WTC11 (cell line): ENCODE measurements around the gene NUDT8.

ENCODE experiments used
- EMX1 ChIP-seq: fragments of 250-450 bp; sonication (Bioruptor Pico); IDR thresholded peaks from 2 replicates; pipeline ENCODE4 v1.8.0; 2021; ENCODE audit warnings: mild to moderate bottlenecking
- FOXJ3 ChIP-seq: sonication (generic); formaldehyde crosslinking; IDR thresholded peaks from 2 replicates; pipeline ENCODE4 v1.9.0; 2021; ENCODE audit warnings: missing genetic modification reagents, mild to moderate bottlenecking, borderline replicate concordance
- NR3C1 ChIP-seq: sonication (generic); formaldehyde crosslinking; conservative IDR thresholded peaks from 2 replicates; pipeline ENCODE4 v1.8.1; 2023; ENCODE audit warnings: low read depth, mild to moderate bottlenecking, missing genetic modification reagents
- SP1 ChIP-seq: sonication (generic); formaldehyde crosslinking; conservative IDR thresholded peaks from 2 replicates; pipeline ENCODE4 v1.8.1; 2022; ENCODE audit warnings: missing genetic modification reagents
- ZNF121 ChIP-seq: sonication (generic); formaldehyde crosslinking; IDR thresholded peaks from 2 replicates; pipeline ENCODE4 v1.8.0; 2023; ENCODE audit warnings: missing genetic modification reagents
- TF ChIP-seq, protein P1 (sequence below): fragments of 200-600 bp; IDR thresholded peaks from 2 replicates; pipeline ENCODE4 v1.8.0; 2022; ENCODE audit warnings: antibody characterized with exemption
- TF ChIP-seq, protein P2 (sequence below): sonication (generic); formaldehyde crosslinking; IDR thresholded peaks from 2 replicates; pipeline ENCODE4 v1.8.1; 2022; ENCODE audit warnings: mild to moderate bottlenecking, missing genetic modification reagents, moderate library complexity, borderline replicate concordance
- TF ChIP-seq, protein P3 (sequence below): sonication (generic); formaldehyde crosslinking; IDR thresholded peaks from 2 replicates; pipeline ENCODE4 v1.8.0; 2022; ENCODE audit warnings: mild to moderate bottlenecking, missing genetic modification reagents
- TF ChIP-seq, protein P4 (sequence below): sonication (generic); formaldehyde crosslinking; IDR thresholded peaks from 2 replicates; pipeline ENCODE4 v1.8.0; 2023; ENCODE audit warnings: mild to moderate bottlenecking, missing genetic modification reagents
- TF ChIP-seq, protein P5 (sequence below): sonication (generic); formaldehyde crosslinking; IDR thresholded peaks from 2 replicates; pipeline ENCODE4 v1.8.0; 2023; ENCODE audit warnings: missing genetic modification reagents, mild to moderate bottlenecking, borderline replicate concordance
- TF ChIP-seq, protein P6 (sequence below): sonication (generic); formaldehyde crosslinking; IDR thresholded peaks from 2 replicates; pipeline ENCODE4 v1.8.0; 2022; ENCODE audit warnings: mild to moderate bottlenecking, missing genetic modification reagents

DNA sequence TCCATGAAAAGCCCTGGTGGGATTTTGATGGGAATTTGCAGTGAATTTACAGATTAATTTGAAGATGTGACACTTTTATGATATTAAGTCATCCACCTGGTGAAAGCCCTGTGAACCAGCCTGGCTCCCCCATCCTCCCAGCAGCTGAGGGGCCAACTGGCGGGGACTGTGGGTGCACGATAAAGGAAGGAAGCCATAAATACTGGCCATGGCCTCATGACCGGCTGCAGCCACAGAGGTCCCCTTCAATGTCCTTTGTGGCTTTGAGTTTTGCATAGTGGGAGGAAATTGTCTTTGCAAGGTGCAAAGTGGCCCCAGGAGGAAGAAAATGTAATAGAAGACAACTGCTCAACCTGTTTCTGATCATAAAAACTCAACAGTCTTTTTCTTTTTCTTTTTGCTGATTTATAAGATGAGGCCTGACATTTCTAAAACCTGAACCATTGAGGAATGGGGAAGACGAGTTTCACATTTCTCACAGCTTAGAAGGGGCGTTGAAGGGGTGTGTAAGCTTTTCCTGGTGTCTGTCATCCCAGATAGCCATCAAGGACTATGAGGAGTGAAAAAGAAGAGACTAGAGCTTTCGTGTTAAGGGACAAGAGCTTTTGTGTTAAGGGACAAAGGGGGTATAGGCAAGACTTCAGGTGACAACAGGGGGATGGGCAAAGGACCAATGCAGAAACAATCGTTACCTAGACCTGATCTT, 29.3 kb downstream of the NUDT8 start:
- TF ChIP-seq, protein P1, sequence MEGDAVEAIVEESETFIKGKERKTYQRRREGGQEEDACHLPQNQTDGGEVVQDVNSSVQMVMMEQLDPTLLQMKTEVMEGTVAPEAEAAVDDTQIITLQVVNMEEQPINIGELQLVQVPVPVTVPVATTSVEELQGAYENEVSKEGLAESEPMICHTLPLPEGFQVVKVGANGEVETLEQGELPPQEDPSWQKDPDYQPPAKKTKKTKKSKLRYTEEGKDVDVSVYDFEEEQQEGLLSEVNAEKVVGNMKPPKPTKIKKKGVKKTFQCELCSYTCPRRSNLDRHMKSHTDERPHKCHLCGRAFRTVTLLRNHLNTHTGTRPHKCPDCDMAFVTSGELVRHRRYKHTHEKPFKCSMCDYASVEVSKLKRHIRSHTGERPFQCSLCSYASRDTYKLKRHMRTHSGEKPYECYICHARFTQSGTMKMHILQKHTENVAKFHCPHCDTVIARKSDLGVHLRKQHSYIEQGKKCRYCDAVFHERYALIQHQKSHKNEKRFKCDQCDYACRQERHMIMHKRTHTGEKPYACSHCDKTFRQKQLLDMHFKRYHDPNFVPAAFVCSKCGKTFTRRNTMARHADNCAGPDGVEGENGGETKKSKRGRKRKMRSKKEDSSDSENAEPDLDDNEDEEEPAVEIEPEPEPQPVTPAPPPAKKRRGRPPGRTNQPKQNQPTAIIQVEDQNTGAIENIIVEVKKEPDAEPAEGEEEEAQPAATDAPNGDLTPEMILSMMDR, result no peak
- TF ChIP-seq, protein P2, sequence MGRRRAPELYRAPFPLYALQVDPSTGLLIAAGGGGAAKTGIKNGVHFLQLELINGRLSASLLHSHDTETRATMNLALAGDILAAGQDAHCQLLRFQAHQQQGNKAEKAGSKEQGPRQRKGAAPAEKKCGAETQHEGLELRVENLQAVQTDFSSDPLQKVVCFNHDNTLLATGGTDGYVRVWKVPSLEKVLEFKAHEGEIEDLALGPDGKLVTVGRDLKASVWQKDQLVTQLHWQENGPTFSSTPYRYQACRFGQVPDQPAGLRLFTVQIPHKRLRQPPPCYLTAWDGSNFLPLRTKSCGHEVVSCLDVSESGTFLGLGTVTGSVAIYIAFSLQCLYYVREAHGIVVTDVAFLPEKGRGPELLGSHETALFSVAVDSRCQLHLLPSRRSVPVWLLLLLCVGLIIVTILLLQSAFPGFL (CRISPR knock-in tag), result no peak
- TF ChIP-seq, protein P3, sequence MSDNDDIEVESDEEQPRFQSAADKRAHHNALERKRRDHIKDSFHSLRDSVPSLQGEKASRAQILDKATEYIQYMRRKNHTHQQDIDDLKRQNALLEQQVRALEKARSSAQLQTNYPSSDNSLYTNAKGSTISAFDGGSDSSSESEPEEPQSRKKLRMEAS (CRISPR knock-in tag), result no peak
- TF ChIP-seq ZNF121 (no peak), EMX1 (no peak), FOXJ3 (CRISPR knock-in tag) (no peak), SP1 (CRISPR knock-in tag) (no peak), NR3C1 (CRISPR knock-in tag) (no peak)
- TF ChIP-seq, protein P4, sequence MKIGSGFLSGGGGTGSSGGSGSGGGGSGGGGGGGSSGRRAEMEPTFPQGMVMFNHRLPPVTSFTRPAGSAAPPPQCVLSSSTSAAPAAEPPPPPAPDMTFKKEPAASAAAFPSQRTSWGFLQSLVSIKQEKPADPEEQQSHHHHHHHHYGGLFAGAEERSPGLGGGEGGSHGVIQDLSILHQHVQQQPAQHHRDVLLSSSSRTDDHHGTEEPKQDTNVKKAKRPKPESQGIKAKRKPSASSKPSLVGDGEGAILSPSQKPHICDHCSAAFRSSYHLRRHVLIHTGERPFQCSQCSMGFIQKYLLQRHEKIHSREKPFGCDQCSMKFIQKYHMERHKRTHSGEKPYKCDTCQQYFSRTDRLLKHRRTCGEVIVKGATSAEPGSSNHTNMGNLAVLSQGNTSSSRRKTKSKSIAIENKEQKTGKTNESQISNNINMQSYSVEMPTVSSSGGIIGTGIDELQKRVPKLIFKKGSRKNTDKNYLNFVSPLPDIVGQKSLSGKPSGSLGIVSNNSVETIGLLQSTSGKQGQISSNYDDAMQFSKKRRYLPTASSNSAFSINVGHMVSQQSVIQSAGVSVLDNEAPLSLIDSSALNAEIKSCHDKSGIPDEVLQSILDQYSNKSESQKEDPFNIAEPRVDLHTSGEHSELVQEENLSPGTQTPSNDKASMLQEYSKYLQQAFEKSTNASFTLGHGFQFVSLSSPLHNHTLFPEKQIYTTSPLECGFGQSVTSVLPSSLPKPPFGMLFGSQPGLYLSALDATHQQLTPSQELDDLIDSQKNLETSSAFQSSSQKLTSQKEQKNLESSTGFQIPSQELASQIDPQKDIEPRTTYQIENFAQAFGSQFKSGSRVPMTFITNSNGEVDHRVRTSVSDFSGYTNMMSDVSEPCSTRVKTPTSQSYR (CRISPR knock-in tag), result no peak
- TF ChIP-seq, protein P5, sequence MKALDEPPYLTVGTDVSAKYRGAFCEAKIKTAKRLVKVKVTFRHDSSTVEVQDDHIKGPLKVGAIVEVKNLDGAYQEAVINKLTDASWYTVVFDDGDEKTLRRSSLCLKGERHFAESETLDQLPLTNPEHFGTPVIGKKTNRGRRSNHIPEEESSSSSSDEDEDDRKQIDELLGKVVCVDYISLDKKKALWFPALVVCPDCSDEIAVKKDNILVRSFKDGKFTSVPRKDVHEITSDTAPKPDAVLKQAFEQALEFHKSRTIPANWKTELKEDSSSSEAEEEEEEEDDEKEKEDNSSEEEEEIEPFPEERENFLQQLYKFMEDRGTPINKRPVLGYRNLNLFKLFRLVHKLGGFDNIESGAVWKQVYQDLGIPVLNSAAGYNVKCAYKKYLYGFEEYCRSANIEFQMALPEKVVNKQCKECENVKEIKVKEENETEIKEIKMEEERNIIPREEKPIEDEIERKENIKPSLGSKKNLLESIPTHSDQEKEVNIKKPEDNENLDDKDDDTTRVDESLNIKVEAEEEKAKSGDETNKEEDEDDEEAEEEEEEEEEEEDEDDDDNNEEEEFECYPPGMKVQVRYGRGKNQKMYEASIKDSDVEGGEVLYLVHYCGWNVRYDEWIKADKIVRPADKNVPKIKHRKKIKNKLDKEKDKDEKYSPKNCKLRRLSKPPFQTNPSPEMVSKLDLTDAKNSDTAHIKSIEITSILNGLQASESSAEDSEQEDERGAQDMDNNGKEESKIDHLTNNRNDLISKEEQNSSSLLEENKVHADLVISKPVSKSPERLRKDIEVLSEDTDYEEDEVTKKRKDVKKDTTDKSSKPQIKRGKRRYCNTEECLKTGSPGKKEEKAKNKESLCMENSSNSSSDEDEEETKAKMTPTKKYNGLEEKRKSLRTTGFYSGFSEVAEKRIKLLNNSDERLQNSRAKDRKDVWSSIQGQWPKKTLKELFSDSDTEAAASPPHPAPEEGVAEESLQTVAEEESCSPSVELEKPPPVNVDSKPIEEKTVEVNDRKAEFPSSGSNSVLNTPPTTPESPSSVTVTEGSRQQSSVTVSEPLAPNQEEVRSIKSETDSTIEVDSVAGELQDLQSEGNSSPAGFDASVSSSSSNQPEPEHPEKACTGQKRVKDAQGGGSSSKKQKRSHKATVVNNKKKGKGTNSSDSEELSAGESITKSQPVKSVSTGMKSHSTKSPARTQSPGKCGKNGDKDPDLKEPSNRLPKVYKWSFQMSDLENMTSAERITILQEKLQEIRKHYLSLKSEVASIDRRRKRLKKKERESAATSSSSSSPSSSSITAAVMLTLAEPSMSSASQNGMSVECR (CRISPR knock-in tag), result no peak
- TF ChIP-seq, protein P6, sequence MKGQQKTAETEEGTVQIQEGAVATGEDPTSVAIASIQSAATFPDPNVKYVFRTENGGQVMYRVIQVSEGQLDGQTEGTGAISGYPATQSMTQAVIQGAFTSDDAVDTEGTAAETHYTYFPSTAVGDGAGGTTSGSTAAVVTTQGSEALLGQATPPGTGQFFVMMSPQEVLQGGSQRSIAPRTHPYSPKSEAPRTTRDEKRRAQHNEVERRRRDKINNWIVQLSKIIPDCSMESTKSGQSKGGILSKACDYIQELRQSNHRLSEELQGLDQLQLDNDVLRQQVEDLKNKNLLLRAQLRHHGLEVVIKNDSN (CRISPR knock-in tag), result no peak
